Adipose tissue (tissue), 3 donors: ENCODE data around the gene SLC6A8. TPM values are rescaled to one million over a fixed set of nuclear protein-coding genes. Genes with fewer than 3 reads are reported as not detected.

Source experiments
- H3K27ac ChIP-seq: one replicate; pipeline ENCODE4 v1.5.1; 2013; ENCODE audit warnings: low read depth, low read length
- WGBS, 3 donors: extraction: QIAGEN DNeasy Blood & Tissue Kit; methylation state at CpG; one replicate each; pipeline ENCODE4 v1.1.7; 2013; 5-methylcytosine and 5-hydroxymethylcytosine counted together
- polyA plus RNA-seq, 3 donors: library from polyadenylated mRNA; stranded (reverse); fragments of 200-250 nt; gene quantifications; one replicate each; pipeline ENCODE4 v1.2.3, GENCODE V29; 2013
- donor health status: healthy with polysubstance abuse.
- donor health status: Bipolar disorder and iron deficiency.
- donor health status: healthy.

The SLC6A8 gene
- polyA plus RNA-seq = 10 to 100 TPM; 14.7 to 61.0 (median 20.0) TPM

DNA sequence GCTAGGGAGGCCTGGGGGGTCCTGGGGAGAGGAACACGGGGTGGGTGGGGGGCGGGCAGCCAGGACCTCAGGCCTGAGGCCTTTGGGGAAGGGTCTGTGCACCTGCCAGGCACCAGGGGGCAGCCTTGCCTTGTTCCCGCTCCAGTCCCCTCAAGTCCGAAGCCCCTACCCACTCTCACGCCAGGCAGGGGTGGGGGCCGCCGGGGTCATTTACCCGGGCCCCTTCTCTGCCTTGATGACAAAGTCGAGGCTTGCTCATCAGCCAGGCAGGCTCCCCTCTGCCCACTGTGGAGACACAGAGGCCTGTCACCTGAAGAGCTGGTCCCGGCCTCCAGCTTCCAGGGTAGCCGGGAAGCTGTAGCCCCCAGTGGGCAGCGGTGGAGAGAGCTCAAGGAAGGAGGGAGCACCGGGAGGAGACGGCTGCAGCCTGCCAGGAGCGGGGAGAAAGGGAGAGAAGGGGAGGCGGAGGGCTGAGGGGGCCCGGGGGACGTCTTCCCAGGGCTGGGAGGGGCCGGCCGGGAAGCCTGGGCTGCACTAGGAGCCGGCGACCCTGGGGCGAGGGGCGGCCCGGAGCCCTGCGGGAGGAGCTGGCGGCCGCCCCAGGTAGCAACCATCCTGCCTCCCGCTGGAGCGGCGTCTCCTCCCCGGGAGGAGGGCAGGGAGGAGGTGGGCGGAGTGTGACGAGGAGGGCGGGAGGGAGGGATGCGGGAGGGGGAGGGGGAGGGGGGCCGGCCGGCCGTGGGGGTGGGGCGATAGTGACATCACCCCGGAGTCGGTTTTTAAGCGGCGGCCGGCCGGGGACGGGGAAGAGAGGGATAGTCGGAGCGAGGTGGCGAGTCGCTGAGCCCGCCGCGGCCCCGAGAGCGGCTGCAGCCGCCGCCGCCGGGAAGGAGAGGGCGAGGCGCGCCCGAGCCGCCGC lies at the start of gene SLC6A8:
TSS of gene SLC6A8 (plus strand) at position 806 of the 919 bp plus-strand sequence. CDS start 649 bp downstream, outside the sequence.
- 4 to 26% (median 7%) methylated on average over 3 to 34 of the region's 66 CpGs for WGBS, 3 donors

DNA sequence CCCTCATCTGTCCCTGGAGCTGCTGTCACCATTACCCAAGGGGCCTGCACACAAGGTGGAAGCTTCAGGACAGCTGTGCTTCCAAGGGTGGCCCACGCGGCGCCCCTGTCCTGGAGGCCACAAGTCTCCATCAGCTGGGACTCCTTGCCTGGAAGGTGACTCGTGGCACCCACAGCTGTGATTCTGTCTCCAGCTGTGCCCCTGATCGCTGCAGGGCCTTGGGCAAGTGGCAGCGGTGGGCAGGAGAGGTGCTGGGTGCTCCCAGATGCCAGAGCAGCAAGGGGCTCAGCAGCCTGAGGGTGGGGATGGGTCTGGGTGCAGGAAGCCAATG lies 49.7 kb upstream of the SLC6A8 start:
- no peak overlapping the region for H3K27ac ChIP-seq
- WGBS, 3 donors = 89 to 98% (median 92%) methylated on average over 4 to 6 of the region's 6 CpGs

More for the DNA sequence above, at the start of gene SLC6A8:
- H3K27ac ChIP-seq = no peak within 1 kb of the TSS

DNA sequence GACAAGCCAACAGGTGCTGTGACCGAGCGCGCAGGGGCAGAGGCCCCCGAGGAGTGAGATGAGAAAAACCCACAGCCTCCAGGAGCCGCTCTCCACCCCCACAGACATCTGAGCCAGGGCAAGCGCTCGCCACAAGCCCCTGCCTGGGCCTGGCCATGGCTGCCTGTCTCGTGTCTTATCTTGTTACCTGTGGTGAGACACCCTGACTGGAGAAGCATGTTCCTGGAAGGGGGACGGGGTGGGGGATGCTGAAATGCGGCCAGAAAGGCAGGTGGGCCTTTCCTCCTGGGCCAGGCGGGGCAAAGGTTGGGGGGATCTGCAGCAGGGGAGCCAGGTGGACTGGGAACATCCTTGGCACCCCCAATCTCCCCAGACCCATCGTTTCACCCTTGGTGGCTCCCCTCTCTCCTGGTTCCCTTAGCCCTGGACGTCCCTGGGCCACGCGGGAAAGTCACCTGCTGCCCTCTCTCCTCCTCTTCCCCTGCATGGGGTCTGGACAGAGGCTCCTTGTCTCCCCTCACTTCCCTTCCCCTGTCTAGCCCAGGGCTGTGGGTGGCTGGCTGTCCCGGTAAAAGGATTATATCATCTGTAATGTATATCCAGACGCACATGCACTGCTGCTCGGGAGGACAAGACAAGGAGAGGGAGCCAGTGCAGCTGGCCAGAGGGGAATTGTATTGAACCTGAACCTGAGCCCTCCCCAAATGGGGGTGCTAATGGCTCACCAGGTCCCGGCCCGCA lies 49.1 kb upstream of the SLC6A8 start:
- WGBS, 3 donors = 69 to 88% (median 77%) methylated on average over 16 to 20 of the region's 20 CpGs

DNA sequence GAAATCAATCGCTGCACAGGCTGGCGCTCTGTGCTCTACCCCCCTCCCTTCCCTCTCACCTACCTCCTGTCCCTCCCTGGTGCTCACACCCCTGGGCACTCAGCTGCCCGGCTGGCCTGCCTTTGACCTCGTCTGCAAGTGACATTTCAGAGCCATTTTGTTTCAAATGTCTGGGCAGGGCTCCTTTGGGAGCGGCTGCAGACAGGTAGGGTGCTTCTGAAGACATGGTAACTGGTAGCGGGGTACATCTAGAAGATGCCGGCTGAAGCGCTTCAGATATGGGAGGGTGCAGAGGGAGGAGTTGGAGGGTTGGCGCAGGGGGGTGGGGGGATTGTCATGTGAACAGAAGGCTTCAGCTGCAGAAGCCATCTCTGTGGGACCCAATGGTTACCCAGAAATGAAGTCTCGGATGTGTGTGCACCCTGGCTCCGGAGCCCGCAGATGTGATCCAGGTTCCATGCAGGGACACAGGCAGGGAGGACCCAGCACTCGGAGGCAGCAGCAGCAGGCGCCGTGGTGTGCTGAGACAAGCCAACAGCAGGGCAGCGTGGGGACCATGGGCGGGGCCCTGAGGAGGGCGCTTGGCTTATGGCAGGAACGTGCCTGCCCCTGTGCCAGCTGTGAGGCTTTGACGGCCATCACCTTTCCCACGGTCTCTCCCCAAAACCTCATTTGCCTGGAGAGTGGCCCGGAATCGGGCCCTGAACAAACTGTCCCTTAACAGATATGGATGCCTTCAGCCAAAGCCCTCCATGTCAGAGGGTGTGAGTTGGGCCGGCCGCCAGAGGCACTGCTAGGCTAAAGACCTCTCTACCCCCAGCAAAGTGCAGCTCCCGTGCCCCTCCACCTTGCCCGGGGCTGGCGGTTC lies 48.3 kb upstream of the SLC6A8 start:
- H3K27ac ChIP-seq = no peak overlapping the region
- WGBS, 3 donors = 71 to 88% (median 79%) methylated on average over 26 to 28 of the region's 28 CpGs

More for the DNA sequence above, 49.1 kb upstream of the SLC6A8 start:
- H3K27ac ChIP-seq = no peak overlapping the region

DNA sequence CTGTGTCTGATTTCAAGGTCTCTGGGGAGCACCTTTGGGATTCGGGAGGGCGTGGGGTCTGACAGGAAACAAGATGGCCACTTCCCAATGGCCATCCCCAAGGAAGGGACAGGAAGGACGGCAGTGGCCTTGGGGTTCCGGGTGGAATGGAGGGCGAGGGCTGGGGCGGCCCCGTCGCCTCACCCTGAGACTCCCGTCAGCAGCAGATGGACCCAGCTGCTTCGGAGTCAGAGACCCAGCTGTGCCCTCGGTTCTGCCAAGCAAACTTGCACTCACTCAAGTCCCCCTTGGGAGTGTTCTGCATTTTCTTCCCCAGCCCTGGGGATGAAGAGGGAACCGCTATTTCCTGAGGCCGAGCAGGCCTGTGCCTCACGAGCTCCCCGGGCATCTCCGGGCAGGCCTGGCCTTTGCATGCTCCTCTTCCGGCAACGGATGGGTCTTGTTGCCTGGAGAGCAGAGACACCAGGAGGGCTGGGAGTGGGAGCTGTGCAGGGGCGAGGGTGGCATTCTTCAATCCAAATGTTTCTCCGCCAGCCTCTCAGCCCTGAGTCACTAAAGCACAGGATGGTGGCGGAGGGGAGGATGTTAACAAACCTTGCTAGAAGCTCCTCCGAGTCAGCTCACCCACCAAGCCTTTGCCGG lies 47.6 kb upstream of the SLC6A8 start:
- WGBS, 3 donors = 81 to 84% (median 82%) methylated on average over 12 to 23 of the region's 23 CpGs
- H3K27ac ChIP-seq = no peak overlapping the region

DNA sequence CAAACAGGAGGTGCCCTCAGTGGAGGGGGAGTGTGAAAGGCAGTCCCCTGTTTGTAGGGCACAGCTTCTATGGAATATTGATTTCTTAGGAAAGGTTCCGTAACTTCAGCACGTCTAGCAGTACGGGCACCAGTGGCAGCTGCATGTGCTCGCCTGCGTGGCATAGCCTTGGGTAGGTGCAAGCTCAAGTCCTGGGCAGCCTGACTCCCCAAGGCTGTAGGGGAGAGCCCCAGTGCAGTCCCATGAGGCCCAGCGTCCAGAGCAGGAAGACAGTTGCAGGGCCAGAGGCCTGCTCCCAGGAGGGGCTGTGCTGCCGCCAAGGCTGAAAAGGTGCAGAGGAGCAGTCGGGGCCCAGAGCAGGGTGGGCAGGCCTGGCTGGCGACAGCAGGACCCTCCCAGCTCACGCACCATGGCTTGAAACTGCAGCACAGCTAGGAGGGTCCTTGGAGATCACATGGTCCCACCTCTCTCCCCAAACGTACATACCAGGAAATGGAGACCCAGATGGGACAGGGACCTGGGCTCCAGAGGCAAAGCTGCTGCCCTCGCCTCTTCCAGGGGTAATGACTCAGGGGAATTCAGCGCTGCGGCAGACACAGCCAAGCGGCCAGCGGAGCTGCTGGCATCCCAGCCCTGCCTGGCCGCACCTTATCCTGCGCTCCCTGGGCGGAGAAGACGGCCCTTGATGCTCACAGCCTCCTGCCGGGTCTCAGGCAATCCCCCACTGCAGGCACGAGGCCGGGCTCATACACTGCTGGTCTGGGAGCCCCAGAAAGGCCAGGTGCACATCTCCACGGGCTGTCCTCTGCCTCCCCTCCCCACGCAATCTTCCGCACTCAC lies 46.8 kb upstream of the SLC6A8 start:
- WGBS, 3 donors = 55 to 64% (median 59%) methylated on average over 20 to 26 of the region's 26 CpGs
- no peak overlapping the region for H3K27ac ChIP-seq

DNA sequence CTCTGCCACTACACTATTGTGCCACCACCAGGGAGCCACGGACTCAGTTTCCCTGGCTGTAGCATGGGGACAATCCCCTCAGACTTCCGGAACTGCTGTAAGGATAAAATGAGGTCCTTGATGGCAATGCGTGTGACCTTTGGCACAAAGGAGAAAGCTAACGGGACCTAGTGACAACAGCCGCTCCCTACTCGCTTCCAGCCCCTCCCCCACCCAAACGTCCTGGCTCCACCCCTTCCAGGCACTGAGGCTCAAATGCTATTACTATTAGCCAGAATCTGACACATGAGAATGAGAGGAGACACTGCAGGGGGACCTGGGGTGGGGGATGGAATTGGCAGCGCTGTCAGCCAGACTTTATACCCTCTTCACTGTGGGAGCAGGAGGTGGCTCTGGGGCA lies 46.1 kb upstream of the SLC6A8 start:
- 6 to 27% (median 12%) methylated on average over 7 to 8 of the region's 8 CpGs for WGBS, 3 donors
- H3K27ac ChIP-seq = no peak overlapping the region

DNA sequence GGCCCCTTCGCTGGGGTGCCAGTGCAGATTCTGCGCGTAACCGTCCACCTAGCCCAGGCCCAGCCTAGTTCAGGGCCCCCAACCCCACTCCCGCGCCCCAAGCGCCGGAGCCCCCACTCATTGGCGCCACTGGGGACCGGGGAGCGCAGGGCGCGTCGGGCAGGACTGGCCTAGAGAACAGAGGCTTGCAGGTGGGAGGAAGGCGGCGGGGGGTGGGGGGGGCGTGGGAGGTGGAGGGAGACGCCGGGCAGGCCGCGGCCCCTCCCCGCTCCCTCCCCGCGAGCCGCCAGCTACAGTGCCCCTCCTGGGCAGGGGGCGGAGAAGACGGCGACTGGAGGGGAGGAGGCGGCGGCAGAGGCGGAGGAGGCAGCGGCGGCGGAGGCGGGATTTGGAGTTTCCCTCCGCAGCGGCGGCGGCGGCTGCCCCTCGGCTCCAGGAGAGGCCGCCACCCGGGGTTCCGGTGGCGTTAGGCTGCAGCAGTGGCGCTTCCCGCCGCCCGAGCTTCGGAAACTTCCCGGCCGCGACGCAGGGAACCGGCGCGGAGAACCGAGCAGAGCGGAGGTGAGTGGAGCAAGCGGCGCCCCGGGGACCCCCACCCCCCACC lies 45.6 kb upstream of the SLC6A8 start:
- no peak overlapping the region for H3K27ac ChIP-seq
- 2 to 28% (median 2%) methylated on average over 13 to 52 of the region's 62 CpGs for WGBS, 3 donors

DNA sequence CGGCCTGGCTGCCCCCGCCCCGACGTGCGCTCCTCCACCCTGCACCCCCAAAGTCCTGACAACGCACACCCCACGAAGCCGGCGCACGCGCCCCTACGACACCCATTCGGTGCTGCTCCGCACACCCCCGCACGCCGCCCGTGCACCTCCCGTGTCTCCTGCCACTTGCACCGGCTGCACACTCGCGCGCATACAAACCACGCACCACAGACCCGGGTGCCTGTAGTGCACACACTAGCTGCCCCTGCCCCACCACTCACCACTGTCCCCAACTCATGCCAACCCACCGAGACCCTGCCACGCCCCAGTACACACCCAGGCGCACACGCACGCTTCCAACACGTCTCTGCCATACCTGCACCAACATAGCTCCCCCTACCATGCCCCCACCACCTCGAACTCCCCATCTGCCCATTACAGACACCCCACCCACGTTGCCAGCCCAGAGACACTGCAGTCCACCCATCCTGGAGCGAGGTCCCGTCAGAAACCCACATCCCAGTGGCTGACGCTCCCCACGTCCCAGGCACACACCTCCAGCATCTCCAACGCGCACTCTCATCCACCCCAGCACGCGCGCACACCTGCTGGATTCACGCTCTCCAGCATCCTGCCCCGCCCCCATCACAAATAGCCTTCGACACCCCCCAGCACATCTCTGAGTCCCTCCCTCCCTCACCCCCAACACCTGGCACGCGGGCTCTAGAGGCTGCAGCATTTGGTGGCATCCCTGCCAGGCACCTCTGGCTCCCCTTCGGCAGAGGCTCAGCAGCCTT lies 44.9 kb upstream of the SLC6A8 start:
- no peak overlapping the region for H3K27ac ChIP-seq
- whole genome bisulfite sequencing, 3 donors = 3 to 27% (median 5%) methylated on average over 25 to 46 of the region's 48 CpGs

DNA sequence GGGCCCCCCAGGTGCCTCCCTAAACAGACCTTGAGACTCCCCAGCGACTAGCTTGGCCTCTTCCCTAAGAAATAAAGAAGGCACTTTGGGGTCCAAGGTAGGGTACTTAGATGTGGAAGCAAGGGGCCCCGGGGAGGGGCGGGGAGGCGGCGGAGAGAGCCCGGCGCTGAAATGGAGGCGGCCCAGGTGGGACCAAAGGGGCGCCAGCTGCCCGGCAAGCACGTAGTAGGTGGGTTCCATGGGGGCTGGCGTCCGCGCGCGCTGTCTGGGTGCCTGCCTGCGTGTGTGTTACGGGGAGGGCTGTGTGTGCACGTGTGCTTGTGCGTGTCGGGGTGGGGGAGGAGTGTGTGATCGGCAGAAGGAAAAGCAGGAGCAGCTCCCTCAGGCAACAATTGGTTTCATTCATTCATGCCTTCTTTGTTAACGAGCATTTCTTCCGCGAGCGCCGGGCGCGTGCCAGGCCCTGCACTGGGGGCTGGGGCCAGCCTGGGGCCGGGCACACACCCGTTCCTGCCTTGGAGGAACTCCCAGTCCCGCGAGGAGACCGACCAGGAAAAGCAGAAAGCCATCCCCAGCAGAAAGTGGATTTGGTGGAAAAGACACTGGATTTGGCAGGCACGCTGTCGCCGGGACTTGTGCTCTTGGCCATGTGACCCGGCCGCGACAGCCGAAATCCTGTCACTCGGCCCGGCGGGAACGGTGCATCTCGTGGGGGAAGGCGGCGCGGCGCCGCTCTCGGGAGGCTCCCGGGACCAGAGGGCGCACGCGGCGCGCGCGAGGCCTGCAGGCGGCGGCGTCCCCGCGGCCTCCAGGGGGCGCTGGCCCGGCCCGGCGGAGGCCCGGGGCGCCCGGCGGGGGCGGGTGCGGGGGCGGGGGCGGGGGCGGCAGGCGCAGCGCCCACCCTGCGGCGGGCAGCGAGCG lies 44.0 kb upstream of the SLC6A8 start:
- 1 to 32% (median 2%) methylated on average over 29 to 66 of the region's 84 CpGs for WGBS, 3 donors
- no peak overlapping the region for H3K27ac ChIP-seq

DNA sequence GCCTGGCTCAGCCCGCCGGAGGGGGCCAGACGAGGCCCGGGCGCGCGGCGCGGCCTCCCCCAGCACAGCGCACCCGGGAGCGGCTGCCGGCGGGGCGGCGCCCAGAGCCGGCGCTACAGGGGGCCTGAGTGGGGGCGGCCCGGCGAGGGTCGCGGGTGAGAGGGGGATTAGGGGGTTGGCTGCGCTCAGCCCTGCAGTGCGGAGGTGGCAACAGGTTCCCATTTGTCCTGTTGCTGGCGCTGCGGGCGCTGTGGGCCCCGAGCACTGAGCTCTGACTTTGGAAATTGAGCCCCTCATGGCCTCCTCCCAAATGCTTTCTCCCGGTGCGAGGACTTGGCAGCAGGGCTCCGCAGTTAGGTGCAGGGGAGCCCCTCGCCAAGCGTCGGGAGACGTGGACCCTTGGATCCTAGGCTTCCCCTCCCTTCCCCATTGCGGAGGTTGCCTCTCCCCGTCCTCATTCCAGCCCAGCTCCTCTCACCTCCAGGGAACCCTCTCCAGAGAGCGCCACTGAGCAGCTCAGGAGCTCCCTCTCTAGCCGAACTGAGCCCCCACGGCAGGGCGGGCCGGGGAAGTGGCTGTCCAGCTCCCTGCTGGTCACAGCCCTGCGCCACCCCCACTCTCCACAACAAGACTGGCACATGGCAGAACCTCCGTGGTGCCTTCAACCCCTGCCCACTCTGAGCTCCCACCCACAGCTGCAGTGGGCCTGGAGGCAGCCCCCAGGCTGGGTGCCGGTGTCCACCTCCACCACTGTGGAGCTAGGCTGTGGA lies 43.2 kb upstream of the SLC6A8 start:
- 6 to 36% (median 29%) methylated on average over 8 to 35 of the region's 46 CpGs for WGBS, 3 donors
- H3K27ac ChIP-seq = no peak overlapping the region

DNA sequence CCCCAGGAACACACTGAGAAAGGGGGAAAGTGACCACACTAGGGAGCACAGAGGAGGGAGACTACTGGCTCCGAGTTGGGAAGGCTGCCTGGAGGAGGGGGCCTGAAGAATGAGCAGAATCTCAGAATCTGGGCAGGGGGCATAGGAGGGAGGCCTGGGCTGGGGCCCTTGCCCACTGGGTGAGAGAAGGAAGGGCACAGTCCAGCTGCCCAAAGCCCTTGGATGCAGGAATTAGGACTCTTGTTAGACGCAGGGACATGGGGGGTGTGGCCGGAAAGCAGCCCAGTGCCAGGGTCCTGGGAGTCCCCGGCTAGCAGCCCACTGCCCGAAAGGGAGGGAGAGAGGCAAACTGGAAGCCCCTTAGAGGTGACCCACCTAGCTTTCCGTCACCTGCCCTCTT lies 42.6 kb upstream of the SLC6A8 start:
- 54 to 61% (median 60%) methylated on average over 5 to 6 of the region's 6 CpGs for WGBS, 3 donors
- H3K27ac ChIP-seq = no peak overlapping the region

DNA sequence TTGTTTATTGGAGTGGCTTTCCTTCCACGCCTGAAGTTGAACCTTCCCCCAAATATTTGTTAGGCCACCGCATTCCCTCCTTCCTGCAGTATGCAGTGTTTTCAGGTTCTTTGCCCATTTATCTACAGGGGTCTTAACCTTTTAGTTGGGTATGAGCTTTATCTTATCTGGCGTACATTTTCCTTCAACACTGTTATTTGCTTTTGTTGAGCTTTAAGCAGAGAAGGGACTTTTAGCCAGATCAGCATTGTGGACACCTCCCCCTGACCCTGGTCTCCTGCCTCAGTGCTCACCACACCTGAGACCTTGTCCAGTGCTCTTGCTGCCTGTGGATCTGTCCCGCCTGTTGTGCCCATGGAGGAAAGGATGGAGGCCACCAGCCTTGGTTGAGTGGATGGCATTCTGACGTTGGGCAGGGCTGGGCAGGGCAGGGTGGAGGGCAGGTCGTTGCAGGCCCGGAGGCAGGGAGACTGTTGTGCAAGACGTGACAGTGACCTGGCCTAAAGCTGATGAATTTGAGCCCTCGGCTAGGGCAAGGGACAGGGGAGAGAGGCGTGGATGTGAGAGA lies 41.7 kb upstream of the SLC6A8 start:
- no peak overlapping the region for H3K27ac ChIP-seq
- 36 to 67% (median 61%) methylated on average over 10 of the region's 10 CpGs for WGBS, 3 donors

DNA sequence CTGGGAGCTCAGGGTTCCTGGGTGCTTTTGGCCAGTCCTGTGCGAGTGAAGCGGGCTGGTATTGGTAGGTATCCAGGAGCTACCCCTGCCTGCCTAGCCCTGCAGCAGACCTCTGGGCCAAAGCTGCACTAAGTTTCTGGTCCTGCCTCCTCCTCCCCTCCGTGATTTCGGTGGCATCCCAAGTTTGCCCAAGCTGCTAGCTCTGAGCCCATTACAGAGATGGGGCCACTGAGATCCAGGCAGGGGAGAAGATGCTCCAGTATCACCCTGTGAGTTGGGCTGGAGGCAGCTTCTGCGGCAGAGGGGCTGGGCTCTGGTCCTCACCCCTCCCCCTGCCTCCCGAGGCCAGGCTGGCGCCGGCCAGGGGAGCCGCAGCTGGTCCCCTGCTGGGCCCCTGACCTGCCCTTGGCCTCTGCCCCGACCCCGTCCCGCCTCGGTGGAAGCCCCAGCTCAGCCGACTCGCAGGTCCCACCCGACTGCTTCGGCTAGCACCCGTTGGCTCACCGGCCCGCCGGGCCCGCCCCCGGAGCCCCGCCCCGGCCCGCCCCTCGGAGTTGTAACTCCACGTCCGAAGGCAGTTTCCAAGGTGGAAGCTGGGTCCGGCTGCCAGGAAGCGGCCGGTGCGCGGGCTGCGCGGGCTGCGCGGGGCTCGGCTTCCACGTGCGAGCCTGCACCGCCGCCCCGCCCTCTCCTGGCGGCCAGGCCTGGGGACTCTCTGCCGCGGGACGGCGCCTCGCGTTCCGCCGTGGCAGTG lies 40.9 kb upstream of the SLC6A8 start, which contains the start of gene DUSP9:
TSS of gene DUSP9 (plus strand) at position 584 of the 754 bp plus-strand sequence. CDS start 751 bp downstream, outside the sequence.
- 4 to 42% (median 19%) methylated on average over 9 to 52 of the region's 53 CpGs for WGBS, 3 donors
- no peak within 1 kb of the TSS for H3K27ac ChIP-seq
